MV-4-11 (cell line): ENCODE data around the gene ATP6V0A1.
A peak's percentile ranks its signal among the peaks of the same experiment; 100 is the strongest.
"Not testable (repeated sequence)": the region's sequence is repeated elsewhere in the genome, so short reads cannot be mapped to it uniquely, and the experiment has no call there.

Source experiments
- DNase-seq: peaks from one replicate; lab custom pipeline; 2025; lab: John Stamatoyannopoulos, UW

Gene ATP6V0A1

DNA sequence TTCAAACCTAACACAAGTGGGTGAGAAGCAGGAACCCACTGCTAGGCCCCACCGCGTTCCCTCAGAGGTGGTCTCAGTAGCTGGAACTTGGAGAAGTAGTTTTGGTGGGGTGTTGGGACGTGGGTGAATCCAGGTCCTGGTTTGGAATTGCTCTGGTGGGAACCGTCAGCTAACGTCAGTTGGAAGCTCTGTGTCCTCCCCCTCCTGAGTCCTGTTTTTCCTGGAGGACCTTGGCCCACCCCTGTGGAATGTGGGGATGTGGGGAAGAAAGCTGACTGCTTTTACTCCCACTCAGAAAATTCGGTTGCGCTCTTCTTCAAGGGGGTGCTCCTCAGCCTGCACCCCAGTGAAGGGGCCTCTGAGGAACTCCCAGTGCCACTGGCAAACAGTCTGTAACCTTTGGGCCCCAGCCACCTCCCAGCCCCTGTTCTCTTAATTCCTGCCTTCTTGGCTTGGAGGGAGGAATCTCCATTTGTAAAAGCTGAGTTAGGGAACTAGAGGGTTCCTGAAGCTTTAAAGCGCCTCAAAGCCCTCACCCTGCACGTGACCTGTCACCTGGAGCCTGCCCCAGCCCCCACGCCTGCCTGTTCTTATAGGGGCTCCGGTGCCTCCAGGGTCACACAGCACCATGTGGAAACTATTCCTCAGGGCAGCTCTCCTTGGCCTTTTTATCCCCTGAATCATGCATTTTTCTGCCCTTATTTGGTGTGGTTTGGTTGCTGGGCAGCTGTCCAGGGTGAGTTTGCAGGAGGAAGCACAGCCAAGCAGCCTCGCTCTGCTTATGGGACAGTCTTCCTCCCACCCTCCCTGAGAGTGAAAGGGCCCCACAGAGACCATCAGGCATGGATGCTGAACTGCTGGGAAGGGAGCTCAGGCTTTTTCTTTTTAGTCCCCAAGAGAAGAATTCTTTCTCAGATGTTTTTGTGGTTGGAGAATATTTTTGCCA is 61.1 kb downstream of the ATP6V0A1 start:
- peak; percentile 22 for DNase-seq

DNA sequence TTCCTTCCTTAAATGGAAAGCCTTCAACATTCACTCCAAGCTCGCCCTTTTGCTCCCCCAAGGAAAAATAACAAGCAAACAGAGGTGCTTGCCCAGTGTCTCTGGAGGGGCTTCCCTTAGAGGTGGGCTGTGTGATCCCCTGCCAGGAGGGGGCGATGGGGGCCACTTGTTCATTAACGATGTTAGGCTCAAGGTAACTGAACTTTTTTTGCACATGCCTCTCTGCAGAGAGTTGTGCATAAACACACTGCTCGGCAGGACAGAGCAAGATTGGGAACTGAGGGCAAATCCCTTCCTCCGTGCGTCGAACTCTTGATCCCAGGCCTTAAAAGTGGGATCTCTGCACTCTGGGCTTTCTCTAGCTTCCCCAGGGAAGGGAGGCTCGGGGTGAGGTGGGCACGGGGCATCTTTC is 61.9 kb downstream of the ATP6V0A1 start:
- no peak for DNase-seq

DNA sequence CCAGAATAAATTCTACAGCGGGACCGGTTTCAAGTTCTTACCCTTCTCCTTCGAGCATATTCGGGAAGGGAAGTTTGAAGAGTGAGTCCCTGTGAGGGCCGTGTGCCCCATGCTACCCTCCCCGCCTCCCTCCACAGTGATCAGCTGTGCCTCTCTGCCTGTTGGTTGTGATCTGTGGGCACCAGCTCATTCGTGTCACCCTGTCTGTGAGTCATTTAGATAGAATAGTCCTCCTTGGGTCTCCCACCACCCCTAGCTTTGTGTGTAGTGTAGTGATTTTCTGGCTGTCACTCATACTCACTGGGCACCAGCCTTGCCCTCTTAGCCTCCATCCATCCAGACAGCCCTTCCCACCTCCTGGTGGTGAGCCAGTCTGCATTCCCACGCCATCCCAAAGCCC is 62.4 kb downstream of the ATP6V0A1 start:
- DNase-seq = no peak

DNA sequence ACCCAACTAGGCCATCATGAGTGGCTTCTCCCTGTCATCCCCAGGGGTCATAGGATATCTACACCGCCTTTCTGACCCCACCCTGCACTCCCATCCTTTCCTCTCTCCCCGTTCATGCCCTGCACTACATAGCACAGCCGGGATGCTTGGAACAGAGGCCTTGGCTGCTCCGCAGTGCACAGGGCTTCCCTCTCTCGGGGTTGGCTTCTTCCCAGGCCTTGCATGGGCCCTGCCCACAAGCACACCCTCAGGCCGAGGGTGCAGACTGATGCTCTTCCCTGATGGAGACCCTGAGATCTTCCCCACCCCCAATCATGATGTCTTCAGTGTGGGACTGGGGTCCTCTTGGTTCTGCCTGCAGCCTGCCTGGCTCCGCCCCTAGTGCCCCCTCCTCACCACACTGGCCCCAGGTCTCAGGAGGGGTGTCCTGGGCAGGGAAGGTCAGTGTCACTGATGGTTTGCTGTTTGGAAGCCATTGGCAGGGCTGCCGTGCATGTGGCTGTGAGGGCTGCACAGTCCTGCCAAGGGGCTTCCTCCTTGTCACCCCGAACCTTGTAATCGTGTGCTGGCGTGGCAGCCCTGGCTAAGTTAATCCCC is 63.1 kb downstream of the ATP6V0A1 start:
- DNase-seq = no peak

DNA sequence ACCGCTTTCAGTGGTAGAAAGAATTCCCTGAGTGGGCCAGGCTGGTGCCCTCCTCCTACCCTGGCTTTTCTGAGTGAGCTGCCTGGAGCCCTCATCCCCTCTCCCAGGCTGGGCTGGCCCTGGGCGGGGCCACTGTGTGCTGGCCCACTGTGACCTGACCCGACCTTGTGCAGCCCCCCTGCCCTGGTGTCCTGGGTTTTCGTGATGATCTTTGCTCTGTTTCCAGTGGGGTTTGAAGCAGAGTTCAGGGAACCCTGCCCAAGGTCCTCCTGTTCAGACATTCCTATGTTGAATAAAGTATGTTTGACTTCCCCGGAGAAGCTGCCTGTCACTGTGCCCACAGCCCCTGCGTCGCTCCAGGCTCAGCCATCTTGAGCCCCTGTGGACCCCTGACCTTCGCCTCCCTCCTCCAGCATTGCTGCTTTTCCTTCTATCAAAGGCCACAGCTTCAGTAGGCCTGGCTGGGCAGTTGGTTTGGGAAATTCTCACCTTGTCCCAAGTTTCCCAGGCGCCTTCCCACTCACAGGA is 63.6 kb downstream of the ATP6V0A1 start:
- no peak for DNase-seq

DNA sequence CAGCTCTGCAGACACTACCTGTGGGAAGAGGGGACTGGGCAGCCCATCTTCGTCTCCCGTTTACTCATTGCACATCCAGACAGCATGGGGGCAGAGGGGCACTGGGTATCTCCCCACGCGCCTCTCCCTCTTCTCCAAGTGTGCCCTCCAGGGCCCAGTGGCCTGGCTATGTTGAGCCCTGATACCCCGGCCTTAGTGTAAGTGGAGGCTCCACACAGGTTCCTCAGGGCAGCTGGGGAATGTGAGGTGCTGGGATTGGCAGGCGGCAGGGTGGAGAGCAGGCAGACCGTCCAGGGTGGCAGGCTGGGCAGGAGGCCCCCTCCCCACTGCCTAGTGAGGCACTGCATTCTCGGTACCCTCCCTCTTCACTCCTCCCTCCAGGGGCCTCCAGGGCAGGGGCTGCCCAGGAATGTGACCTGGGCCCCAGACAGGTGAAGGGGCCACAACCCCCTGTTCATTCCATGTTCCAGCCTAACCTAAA is 64.2 kb downstream of the ATP6V0A1 start:
- no peak for DNase-seq

DNA sequence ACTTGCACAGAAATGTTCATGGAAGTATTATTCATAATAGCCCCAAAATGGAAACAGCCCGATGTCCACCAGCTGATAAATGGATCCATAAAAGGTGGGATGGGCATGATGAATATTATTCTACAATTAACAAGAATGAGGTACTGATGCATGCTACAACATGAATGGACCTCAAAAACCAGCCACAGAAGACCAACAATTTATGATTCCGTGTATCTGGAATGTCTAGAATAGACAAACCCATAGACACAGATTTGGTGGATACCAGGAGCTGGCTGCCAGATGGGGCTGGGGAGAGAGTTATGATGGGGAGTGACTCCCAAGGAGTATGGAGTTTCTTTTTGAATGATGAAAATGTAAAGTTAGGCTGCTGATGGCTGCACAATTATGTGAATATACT is 66.5 kb downstream of the ATP6V0A1 start:
- no peak for DNase-seq

DNA sequence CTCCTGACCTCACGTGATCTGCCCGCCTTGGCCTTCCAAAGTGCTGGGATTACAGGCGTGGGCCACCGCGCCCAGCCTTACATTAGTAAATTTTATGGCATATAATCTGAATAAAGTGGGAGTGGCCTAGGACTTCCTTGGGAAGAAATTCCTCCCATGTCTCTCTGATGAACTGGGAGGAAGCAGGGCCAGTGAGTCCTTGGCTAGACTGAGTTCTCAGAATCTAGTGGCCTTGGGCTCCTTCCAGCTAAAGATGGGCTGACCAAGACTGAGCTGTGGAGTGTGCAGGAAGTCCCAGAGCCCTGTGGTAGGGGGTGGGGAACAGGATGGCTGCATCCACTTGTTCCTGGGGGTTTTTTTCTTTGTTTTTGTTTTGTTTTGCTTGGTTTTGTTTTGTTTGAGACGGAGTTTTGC is 67.4 kb downstream of the ATP6V0A1 start:
- no peak for DNase-seq

DNA sequence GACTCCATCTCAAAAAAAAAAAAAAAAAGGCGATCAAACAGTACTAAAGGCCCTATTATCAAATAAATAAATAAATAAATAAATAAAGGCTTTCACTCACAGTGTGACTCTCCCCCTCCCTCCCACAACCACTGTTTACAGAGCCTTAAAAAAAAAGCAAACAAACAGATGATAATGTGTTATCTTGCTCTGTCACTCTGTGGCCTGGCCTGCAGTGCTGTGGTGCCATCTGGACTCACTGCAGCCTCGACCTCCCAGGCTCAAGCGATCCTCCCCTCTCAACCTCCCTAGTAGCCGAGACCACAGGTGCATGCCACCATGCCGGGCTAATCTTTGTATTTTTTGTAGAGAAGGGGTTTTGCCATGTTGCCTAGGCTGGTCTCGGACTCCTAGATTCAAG is 69.3 kb downstream of the ATP6V0A1 start:
- no peak for DNase-seq

DNA sequence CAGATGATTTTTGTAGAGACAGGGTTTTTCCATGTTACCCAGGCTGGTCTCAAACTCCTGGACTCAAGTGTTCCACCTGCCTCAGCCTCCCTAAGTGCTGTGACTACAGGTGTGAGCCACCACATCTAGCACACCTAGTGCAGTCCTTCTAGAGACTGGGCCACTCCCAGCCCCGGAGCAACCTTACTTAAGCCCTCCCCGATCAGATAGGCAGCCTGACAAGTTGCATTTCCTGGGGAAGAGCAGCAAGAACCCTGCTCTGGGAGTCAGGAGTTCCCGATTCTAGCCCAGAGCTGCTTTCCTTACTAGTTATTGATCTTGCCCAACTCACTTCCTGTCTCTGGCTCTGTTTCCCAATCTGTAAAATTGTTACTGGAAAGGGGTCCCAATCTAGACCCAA is 70.4 kb downstream of the ATP6V0A1 start:
- DNase-seq = no peak

DNA sequence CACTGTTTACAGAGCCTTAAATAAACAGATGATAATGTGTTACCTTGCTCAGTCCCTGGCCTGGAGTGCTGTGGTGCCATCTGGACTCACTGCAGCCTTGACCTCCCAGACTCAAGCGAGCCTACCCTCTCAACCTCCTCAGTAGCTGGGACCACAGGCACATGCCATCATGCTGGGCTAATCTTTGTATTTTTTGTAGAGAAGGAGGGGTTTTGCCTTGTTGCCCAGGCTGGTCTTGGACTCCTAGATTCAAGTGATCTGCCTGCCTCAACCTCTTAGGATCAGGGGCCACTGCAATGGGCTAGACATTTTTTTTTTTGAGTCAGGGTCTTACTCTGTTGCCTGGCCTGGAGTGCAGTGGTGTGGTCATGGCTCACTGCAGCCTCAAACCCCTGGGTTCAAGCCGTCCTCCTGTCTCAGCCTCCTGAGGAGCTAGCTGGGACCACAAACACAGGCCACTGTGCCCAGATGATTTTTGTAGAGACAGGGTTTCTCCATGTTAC is 72.3 kb downstream of the ATP6V0A1 start:
- DNase-seq = no peak

DNA sequence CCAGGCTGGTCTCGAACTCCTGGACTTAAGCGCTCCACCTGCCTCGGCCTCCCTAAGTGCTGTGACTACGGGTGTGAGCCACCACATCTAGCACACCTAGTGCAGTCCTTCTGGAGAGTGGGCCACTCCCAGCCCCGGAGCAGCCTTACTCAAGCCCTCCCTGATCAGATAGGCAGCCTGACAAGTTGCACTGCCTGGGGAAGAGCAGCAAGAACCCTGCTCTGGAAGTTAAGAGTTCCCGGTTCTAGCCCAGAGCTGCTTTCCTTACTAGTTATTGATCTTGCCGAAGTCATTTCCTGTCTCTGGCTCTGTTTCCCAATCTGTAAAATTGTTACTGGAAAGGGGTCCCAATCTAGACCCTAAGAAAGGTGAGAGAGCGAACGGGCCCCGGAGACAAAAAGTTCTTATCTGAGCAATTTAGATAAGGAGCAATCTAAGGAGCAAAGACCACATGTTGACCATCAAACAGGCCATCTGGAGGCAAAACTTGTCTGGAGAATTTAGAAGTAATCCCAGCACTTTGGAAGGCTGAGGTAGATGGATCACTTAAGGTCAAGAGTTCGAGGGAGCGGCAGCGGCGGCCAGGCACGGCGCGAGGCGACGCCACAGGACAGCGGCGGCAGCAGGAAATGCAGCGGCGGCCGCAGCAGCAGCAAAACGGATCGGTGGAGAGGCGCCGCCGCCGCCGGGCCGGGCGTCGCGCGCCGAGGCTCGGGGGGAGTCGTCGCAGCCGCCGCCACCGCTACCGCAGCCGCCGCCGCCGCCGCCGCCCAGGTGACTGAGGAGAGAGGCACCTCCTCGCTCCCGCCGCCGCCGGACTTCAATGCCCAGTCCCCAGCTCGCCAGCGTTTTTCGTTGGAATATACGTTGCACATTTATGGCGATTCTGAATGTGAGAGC is 73.0 kb downstream of the ATP6V0A1 start:
- DNase-seq = peak; percentile 29

DNA sequence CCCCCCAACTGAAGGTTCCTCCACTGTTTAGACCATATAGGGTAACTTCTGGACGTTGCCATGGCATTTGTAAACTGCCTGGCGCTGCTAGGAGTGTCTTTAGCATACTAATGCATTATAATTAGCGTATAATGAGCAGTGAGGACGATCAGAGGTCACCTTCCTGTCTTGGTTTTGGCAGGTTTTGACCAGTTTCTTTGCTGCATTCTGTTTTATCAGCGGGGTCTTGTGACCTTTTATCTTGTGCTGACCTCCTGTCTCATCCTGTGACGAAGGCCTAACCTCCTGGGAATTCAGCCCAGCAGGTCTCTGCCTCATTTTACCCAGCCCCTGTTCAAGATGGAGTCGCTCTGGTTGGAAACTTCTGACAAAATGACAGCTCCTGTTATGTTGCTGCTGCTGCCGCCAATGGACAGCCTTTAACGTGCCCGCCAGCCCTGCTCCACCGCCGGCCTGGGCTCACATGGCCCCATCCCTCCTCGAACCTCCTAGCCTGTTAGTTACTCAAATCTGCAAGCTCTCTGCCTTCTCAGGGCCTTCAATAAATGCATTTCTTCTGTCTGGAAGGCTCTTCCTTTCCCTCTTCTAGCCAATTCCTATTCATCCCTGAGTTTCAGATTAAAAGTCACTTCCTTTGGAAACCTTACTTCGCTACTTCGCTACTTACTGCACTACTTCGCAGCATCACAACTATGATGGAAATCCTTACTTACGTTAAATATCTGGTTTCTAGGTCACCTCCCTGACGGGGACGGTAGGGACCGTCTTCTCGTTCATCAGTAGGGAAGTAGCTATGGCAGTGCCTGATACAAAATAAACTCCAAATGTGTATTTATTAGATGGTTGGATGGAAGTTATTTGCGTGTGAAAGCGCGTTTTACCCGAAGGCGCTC is 76.7 kb downstream of the ATP6V0A1 start:
- no peak for DNase-seq

DNA sequence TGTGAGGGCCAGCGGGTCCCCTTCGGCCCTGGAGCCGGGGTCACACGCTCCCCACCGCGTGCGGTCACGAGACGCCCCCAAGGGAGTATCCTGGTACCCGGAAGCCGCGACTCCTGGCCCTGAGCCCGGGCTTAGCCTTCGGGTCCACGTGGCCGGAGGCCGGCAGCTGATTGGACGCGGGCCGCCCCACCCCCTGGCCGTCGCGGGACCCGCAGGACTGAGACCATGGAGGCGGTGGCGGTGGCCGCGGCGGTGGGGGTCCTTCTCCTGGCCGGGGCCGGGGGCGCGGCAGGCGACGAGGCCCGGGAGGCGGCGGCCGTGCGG is 77.3 kb downstream of the ATP6V0A1 start, which contains the start of gene NAGLU:
Gene NAGLU (plus strand): TSS at position 194 of the 324 bp plus-strand sequence. CDS start 32 bp downstream, at position 226.
- peak; percentile 80 for DNase-seq

DNA sequence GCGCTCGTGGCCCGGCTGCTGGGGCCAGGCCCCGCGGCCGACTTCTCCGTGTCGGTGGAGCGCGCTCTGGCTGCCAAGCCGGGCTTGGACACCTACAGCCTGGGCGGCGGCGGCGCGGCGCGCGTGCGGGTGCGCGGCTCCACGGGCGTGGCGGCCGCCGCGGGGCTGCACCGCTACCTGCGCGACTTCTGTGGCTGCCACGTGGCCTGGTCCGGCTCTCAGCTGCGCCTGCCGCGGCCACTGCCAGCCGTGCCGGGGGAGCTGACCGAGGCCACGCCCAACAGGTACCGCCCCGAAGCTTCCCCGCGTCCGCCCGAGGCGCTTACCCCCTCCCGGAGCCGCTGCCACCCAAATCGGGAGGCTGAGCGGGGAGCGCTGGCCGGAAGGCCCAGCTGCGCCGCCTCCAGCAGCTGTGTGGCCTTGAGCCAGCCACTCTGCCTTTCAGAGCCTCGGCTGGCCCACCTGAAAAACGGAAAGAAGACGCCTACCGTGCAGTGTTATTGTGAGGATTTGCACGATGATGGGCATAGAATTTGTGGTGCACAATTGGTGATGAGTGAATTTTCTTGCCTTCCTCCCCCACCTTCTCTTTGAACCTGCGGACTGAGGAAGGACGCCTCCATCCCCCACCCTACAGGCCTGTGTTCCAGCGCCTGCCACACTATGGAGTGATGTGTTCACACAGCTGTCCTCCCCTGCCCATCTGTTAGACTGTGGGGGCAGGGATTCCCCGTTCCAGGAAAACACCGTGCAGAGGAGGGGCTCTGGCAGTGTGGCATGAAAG is 77.9 kb downstream of the ATP6V0A1 start:
- DNase-seq = peak; percentile 59

DNA sequence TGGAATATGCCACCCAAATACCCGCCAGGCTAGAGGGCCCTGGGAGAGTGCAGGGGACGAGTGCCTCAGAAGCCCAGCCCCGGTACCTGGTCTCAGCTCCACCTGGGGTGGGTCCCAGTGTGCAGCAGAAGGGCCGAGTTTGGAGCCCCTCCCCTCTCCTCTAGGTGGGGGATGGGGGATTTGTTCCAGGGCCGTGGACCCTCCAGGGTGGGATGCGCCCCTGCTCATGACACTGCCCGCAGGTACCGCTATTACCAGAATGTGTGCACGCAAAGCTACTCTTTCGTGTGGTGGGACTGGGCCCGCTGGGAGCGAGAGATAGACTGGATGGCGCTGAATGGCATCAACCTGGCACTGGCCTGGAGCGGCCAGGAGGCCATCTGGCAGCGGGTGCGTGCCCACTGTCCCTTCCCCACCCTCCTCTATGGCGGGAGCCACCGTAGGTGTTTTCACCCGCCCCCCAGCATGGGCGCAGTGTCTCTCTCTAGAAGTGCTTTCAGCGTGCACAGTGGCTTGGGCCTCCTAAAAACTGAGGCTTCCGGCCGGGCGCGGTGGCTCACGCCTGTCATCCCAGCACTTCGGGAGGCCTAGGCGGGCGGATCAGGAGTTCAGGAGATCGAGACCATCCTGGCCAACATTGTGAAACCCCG is 78.6 kb downstream of the ATP6V0A1 start:
- no peak for DNase-seq

DNA sequence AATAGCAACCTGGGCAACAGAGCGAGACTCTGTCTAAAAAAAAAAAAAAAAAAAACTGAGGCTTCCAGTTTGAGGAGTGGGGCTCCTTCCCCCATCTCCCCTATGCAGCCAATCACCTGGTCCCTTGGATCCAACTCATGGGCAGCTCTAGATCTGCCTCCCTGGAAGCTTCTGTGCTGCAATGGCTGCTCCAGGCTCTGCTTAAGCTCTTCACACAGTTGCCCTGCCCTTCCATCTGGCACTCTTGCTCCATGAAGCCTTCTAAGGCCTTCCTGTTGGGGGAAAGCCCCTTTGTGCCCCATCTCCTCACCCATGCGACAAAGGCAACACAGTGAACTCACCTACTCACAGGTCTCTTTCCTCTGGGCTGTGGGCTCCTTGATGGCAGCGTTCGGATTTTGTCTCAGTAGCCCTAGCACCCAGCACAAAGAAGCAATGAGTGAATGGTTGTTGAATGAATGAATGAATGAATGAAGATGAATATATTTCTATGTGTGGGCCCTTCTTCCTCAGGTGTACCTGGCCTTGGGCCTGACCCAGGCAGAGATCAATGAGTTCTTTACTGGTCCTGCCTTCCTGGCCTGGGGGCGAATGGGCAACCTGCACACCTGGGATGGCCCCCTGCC is 79.3 kb downstream of the ATP6V0A1 start:
- no peak for DNase-seq

DNA sequence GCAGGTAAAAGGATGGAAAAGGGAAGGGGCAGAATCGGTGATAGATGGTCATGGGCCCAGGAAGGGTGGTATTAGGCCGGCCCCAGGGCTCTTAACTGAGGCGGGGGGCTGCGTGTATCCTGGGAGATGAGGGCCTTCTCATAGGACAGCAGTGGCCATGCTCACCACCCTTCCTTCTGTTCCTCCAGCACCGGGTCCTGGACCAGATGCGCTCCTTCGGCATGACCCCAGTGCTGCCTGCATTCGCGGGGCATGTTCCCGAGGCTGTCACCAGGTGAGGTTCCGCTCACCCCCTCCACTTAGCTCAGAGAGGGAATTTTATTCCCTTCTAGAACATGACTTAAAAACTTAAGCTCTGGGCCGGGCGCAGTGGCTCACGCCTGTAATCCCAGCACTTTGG is 79.8 kb downstream of the ATP6V0A1 start:
- DNase-seq = no peak

DNA sequence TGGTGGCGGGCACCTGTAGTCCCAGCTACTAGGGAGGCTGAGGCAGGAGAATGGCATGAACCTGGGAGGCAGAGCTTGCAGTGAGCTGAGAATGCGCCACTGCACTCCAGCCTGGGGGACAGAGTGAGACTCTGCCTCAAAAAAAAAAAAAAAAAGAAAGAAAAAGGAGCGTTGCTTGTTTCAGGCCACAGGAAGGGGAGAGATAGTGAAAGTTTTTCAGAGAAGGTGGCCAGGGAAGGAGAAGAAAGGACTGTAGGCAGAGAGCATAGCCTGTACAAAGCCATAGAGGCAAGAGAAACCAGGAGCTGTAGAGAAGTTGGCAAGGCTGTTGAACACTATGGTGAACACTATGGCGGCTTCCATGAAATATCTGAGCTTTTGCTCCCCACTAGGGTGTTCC is 81.9 kb downstream of the ATP6V0A1 start:
- not testable (repeated sequence) for DNase-seq
